ENCODE data around the gene CCDC82. TPM values are rescaled to one million over a fixed set of nuclear protein-coding genes. Genes with fewer than 3 reads are reported as not detected.

Gene CCDC82
- total RNA-seq, 3 donors from 2014 or later, result 16.5 to 26.0 (median 22.2) TPM

GRCh38 chr11:96376796-96377195 lies 12.9 kb downstream of the CCDC82 start:
- no peaks in the 10 kb centered on the region for H3K9me3 ChIP-seq
- no peak overlapping the region for H3K4me3 ChIP-seq
- no peak for TF ChIP-seq CTCF (IDR thresholded peaks at IDR 0.05)
- H3K36me3 ChIP-seq (ENCODE audit: low read depth), result no peaks in the 10 kb centered on the region
- ATAC-seq, result no peak
- DNase-seq, result no peak
- no peaks in the 10 kb centered on the region for H3K4me1 ChIP-seq (ENCODE audit: low read depth)
- intact Hi-C loops (cut with DNase I, micrococcal nuclease), result no loop called here

GRCh38 chr11:96373826-96374225 lies 15.9 kb downstream of the CCDC82 start:
- TF ChIP-seq CTCF (IDR thresholded peaks at IDR 0.05), result no peak
- Histone ChIP-seq H3K36me3 (ENCODE audit: low read depth) (no peaks in the 10 kb centered on the region), H3K4me3 (no peak overlapping the region), H3K4me1 (ENCODE audit: low read depth) (no peaks in the 10 kb centered on the region), H3K9me3 (peaks cover 2% of the 10 kb centered on the region)
- DNase-seq (no peak), ATAC-seq (no peak)
- intact Hi-C loops (cut with DNase I, micrococcal nuclease), result no loop called here

- TF ChIP-seq CTCF (IDR thresholded peaks at IDR 0.05), result no peak
- intact Hi-C loops (cut with DNase I, micrococcal nuclease), result no loop called here
Observed at GRCh38 chr11:96367342-96367741, 22.4 kb downstream of the CCDC82 start.

GRCh38 chr11:96366024-96366423 lies 23.7 kb downstream of the CCDC82 start:
- DNase-seq, result no peak
- intact Hi-C loops (cut with DNase I, micrococcal nuclease), result no loop called here
- ATAC-seq, result no peak
- no peak for TF ChIP-seq CTCF (IDR thresholded peaks at IDR 0.05)
- peaks cover 2% of the 10 kb centered on the region for H3K36me3 ChIP-seq (ENCODE audit: low read depth)
- peaks cover 9% of the 10 kb centered on the region for H3K9me3 ChIP-seq
- H3K4me3 ChIP-seq, result no peak overlapping the region
- H3K4me1 ChIP-seq (ENCODE audit: low read depth), result no peaks in the 10 kb centered on the region

More at GRCh38 chr11:96367342-96367741, 22.4 kb downstream of the CCDC82 start:
- peaks cover 9% of the 10 kb centered on the region for H3K9me3 ChIP-seq
- DNase-seq (no peak), ATAC-seq (no peak)
- H3K4me1 ChIP-seq (ENCODE audit: low read depth), result no peaks in the 10 kb centered on the region
- H3K4me3 ChIP-seq, result no peak overlapping the region
- peaks cover 2% of the 10 kb centered on the region for H3K36me3 ChIP-seq (ENCODE audit: low read depth)

GRCh38 chr11:96365493-96365892 lies 24.2 kb downstream of the CCDC82 start:
- no peak overlapping the region for H3K4me3 ChIP-seq
- peaks cover 9% of the 10 kb centered on the region for H3K9me3 ChIP-seq
- intact Hi-C loops (cut with DNase I, micrococcal nuclease), result no loop called here
- no peak for ATAC-seq
- no peak for DNase-seq
- TF ChIP-seq CTCF (IDR thresholded peaks at IDR 0.05), result no peak
- H3K36me3 ChIP-seq (ENCODE audit: low read depth), result peaks cover 2% of the 10 kb centered on the region
- H3K4me1 ChIP-seq (ENCODE audit: low read depth), result no peaks in the 10 kb centered on the region

GRCh38 chr11:96361778-96362177 lies 27.9 kb downstream of the CCDC82 start:
- ATAC-seq, result no peak
- no peaks in the 10 kb centered on the region for H3K36me3 ChIP-seq (ENCODE audit: low read depth)
- intact Hi-C loops (cut with DNase I, micrococcal nuclease), result no loop called here

More at GRCh38 chr11:96361778-96362177, 27.9 kb downstream of the CCDC82 start:
- no peak for DNase-seq
- Histone ChIP-seq H3K4me3 (no peak overlapping the region), H3K4me1 (ENCODE audit: low read depth) (no peaks in the 10 kb centered on the region), H3K9me3 (no peaks in the 10 kb centered on the region)
- no peak for TF ChIP-seq CTCF (IDR thresholded peaks at IDR 0.05)
